Spleen (tissue), 7 donors: Measurements from ENCODE around the gene GRB10.

Experiments used
- CTCF ChIP-seq, 11 experiments: fragments of 200-600 bp in 7 of 11; fragments of 450-650 bp in 4 of 11; sonication (generic) in 4 of 11; IDR thresholded peaks in 8 of 11; conservative IDR thresholded peaks in 3 of 11; 1 replicate in 7 of 11; 2 replicates in 4 of 11; pipeline versions ENCODE4 v1.4.0 to v1.8.0; 2016 to 2021; ENCODE audit warnings: antibody characterized with exemption in 11 of 11, inconsistent platforms in 4 of 11, mild to moderate bottlenecking in 1 of 11
- POLR2A ChIP-seq, 3 donors: fragments of 450-650 bp; IDR thresholded peaks; one replicate each; pipeline ENCODE4 v1.5.1; 2017; ENCODE audit warnings: antibody characterized with exemption in 3 of 3, mild to moderate bottlenecking in 1 of 3
- donor health status: DM: no; HTN: no; CAD: no; lungs with moderate emphysema.
- donor health status: DM: no; HTN: no; CAD: no.
- donor health status: DM: no; HTN: no; CAD: no.

- TF ChIP-seq POLR2A (IDR thresholded peaks at IDR 0.05) (no peak), CTCF (IDR thresholded peaks at IDR 0.05 in 8 of 11, conservative IDR thresholded peaks at IDR 0.05 in 3 of 11) (no peak)
Measured at GRCh38 chr7:50711271-50712175, 71.2 kb downstream of the GRB10 start.
